ENCODE data around the gene SPINDOC.
"Not testable (repeated sequence)": the region's sequence is repeated elsewhere in the genome, so short reads cannot be mapped to it uniquely, and the experiment has no call there.

Gene SPINDOC

DNA sequence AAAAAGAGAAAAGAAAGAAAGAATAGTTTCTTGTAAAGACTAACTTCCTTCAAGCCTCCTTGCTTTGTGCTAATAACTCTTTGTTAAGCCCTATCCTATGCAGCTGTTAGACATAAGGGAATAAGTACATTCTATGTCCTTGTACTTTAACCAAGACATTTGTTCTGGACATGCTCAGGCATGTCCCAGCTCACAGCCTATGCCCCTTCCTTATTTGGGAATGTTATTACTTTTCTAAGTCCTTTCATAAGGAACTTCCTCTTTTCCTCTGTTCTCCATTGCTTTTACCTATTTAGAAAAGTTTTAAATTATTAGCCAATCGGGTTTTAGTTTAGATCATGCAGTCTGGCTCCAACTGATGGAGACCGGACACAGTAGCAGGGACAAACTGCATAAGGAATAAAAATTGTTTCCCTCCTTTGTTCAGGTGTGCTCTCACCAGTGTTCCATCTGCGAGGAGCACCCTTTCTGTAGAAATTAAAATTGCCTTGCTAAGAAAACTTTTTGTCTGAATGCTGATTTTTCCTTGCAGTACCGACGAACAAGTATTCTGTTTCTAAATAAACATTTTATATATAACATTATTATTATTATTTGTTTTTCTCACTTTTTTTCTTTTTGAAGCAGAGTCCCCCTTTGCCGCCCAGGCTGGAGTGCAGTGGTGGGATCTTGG is 21.6 kb upstream of the SPINDOC start:
- no peak for DNase-seq (ENCODE audit: low read depth in 2 of 2)

DNA sequence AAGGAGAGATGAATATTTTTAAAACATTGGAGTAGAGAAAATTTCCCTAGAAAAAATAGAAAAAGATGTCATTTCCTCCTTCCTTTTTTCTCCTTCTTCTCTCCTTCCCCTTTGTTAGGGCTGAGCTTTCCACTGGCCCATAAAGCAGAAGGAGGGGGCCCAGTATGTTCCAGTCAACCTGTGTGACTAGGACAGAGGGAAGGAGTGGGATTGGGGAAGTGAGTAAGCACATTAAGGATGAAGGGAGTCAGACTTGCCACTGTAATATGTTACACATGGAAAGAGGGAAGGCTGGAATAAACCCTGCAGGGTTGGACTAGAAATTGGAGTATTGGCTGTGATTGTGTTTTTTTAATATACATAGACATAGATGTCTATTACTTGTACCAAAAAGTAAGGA is 20.1 kb upstream of the SPINDOC start:
- DNase-seq (ENCODE audit: low read depth in 2 of 2), result no peak

DNA sequence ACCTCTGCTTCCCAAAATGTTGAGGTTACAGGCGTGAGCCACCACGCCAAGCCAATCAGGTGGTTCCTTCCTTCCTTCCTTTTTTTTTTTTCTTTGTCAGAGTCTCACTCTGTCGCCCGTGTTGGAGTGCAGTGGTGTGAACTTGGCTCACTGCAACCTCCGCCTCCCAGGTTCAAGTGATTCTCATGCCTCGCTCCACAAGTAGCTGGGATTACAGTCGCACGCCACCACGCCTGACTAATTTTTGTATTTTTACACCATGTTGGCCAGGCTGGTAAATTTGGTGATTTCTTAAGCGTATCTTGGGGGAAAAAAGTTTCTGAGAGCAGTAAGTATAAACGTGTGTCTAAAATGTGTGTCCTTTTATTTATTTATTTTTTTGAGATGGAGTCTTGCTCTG is 18.2 kb upstream of the SPINDOC start:
- no peak for DNase-seq (ENCODE audit: low read depth in 2 of 2)

DNA sequence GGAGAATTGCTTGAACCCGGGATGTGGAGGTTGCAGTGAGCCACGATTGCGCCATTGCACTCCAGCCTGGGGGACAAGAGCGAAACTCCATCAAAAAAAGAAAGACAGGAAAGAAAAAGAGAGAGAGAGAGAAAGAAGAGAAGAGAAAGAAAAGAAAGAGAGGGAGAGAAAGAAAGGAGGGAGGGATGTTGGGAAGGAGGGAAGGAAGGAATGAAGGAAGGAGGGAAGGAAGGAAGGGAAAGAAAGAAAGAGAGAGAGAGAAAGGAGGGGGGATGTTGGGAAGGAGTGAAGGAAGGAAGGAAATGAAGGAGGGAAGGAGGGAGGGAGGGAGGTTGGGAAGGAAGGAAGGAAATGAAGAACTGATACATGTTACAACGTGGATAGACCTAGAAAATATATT is 12.3 kb upstream of the SPINDOC start:
- no peak for DNase-seq (ENCODE audit: low read depth in 2 of 2)

DNA sequence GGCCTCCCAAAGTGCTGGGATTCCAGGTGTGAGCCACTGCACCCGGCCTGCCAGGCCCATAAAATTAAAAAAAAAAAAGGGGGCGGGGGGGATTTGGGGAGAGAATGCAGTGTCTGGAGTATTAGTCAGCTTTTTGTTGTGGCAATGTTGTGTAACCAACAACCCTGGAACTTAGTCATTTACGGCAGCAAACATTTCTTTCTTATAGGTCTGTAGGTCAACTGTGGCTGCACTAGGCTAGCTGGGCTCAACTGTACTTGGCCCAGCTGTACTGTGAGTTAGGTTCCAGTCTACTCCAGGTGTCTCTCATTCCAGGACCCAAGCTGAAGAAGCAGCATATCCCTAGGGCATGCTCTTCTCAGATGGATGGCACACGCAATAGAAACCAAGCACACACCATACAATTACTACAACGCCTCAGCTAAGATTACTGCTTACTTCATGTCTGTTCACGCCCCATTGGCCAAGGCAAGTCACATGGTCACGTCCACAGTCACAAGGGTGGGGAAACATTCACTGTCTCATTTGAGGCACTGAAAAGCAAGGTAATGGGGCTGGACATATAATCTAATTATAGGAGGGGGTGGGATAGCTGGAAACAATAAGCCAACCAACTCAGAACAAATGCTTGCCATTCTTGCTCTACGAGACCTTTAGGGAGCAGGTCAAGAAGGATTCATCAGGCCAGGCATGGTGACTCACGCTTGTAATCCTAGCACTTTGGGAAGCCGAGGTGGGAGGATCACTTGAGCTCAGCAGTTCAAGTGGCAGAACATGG is 10.4 kb upstream of the SPINDOC start:
- no peak for DNase-seq (ENCODE audit: low read depth in 2 of 2)

DNA sequence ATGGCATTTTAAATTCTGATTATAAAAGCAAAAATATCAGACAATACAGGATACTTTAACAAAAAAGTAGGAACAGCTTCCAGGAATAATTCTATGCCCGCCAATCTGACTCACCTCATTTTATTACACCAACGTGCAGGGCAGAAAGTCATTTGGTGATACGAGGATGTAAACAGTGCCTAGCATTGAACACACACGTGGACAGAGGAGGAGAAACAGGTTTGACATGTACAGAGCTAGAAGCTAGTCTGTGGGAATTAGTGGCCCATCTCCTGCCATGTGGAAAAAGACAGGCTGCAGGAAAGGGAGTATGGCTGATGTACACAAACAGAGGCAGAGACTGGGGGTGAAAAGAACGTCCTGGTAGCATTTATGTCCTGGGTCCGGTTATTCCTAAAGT is 9.0 kb upstream of the SPINDOC start:
- DNase-seq (ENCODE audit: low read depth in 2 of 2), result no peak

DNA sequence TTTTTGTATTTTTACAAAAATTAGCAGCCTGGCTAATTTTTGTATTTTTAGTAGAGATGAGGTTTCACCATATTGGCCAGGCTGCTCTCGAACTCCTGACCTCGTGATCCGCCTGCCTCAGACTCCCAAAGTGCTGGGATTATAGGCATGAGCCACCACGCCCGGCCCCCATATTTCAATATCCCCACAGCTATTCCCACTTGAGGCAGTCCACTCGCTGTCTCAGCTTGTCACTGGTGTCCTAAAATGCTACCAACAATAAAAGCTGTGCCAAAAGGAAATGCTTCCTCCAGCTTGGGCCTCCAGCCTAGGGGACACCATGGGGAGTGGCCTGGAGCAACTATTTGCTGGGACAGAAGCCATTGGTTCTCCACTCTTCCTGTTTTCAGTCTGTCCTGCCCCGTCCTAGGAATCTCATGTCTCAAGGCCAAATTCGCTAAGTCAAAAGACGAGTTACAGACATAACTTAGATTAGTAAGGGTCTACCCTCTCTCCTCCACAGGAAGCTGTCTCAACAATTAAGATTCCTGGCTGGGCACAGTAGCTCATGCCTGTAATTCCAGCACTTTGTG is 7.3 kb upstream of the SPINDOC start:
- DNase-seq (ENCODE audit: low read depth in 2 of 2), result no peak

DNA sequence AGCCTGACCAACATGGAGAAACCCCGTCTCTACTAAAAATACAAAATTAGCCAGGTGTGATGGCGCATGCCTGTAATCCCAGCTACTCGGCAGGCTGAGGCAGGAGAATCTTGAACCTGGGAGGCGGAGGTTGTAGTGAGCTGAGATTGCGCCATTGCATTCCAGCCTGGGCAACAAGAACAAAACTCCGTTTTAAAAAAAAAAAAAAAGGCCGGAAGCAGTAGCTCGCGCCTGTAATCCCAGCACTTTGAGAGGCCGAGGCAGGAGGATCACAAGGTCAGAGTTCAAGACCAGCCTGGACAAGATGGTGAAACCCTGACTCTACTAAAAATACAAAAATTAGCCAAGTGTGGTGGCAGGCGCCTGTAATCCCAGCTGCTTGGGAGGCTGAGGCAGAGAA is 2.9 kb upstream of the SPINDOC start:
- DNase-seq (ENCODE audit: low read depth in 2 of 2), result not testable (repeated sequence)

DNA sequence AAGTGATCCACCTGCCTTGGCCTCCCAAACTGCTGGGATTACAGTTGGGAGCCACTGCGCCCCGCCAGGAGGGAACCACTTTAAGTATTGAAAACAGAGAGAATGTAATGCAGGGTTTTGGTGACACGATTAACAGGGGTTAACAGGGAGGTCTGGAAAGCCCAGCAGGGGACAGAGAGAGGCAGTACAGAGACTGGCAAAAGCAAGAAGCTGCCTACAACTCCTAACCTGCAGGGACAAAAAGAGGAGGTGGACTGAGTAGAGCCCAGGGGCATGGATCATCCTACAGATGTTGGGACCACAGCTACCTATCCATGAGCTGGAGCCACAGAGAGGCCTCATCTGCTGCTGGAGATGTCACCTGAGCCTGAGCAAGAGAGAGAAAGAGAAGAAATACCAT is 1.7 kb upstream of the SPINDOC start:
- no peak for DNase-seq (ENCODE audit: low read depth in 2 of 2)

DNA sequence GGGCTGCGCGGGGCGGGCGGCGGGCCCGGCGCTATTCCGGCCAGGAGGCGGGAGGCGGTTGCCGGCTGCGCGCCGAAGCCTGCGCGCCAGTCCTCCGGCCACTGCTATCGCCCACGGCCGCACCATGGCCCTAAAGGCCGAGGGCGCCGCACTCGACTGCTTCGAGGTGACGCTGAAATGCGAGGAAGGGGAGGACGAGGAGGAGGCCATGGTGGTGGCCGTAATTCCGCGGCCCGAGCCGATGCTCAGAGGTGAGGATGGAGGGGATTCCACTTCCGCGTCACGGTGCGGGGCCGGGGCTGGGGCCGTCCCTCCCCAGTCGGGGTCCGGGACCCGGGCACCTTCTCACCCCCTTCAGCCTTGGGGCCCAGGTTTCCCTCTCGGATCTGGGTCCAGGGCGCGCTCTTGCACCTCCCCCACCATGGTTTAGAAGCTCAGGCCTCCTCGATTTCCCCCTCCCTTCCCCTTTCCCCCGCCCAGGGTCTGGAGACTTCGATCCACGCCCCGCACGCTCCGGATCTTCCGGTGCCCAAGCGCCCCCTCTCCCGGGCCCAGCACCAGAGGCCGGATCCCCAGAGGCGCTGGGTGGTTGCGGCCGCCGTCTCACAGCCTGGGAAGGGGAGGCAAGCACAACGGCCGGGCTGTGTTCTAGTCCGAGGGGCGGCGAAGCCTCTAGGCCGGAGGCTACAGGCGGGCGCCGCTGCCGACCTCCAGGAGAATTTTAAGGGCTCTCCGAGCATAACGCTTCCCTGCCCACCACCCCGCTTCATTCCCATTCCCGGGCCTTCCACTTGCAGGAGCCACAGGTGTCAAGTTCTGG is 517 bp downstream of the SPINDOC start:
- DNase-seq (ENCODE audit: low read depth in 2 of 2), result peak; percentile 19 to 24

DNA sequence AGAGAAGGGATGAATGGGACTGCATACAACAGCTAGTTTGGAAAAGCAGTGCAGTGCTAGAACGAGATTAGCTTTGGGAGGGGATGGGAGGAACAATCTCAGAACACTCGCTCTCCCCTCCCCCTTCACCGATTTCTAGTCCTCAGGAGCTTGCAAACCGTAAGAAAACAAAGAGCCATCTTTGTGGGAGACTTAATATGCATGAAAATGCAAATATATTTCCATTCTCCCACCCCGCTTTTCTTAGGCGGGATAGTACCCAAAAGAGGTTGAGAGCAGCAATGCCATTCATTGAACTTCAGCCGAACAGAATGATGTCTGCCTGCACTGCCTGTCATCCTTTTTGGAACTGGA is 1.1 kb downstream of the SPINDOC start:
- no peak for DNase-seq (ENCODE audit: low read depth in 2 of 2)

DNA sequence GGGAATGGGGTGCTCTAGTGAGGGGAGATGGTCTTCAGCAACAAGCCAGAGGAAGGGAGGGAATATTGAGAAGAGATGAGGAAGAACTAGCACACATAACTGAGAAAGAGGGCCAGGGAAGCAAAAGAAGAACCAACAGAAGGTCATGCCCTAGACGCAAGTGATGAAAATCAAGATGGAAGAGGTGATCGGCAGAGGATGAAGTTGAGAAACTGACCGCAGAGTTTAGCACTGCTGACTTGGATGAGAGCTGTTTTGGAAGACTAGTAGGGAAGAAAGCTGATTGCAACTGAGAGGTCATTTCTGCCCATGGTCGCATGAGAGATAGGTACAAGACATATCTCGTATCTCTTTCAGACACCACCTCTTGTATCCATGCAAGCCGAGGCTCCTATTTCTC is 2.9 kb downstream of the SPINDOC start:
- DNase-seq (ENCODE audit: low read depth in 2 of 2), result no peak

DNA sequence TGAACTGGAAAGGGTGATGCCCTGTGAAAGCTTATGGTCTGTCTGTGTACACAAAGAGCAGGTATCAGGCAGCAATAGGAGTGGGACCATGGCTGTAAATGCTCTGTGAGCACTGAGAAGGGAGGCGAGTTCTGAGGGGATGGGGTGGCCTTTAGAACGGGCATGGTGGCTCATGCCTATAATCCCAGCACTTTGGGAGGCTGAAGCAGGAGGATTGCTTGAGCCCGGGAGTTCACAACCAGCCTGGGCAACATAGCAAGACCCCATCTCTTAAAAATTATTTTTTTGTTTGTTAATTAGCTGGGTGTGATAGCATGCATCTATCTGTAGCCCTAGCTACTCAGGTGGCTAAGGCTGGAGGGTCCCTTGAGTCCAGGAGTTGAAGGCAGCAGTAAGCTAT is 3.5 kb downstream of the SPINDOC start:
- DNase-seq (ENCODE audit: low read depth in 2 of 2), result no peak

DNA sequence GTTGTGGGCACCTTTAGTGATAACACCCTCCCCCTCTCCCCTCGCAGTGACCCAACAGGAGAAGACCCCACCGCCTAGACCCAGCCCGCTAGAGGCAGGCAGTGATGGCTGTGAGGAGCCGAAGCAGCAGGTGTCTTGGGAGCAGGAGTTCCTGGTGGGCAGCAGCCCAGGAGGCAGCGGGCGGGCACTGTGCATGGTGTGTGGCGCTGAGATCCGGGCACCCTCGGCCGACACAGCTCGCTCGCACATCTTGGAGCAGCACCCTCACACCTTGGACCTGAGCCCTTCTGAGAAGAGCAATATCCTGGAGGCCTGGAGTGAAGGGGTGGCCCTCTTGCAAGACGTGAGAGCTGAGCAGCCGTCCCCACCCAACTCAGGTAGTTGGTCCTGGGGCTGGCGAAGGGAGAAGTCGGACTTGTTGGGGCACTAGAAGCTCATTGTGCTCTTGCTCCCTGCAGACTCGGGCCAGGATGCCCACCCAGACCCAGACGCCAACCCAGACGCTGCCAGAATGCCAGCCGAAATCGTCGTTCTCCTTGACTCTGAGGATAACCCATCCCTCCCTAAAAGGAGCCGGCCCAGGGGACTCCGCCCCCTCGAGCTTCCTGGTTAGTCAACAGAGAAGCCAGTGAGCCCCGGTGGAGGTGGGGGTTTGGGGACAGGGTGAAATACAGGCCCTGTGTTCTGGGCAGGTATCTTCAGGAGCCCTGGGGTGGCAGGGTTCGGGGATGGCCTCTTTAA is 4.7 kb downstream of the SPINDOC start:
- DNase-seq (ENCODE audit: low read depth in 2 of 2), result no peak

DNA sequence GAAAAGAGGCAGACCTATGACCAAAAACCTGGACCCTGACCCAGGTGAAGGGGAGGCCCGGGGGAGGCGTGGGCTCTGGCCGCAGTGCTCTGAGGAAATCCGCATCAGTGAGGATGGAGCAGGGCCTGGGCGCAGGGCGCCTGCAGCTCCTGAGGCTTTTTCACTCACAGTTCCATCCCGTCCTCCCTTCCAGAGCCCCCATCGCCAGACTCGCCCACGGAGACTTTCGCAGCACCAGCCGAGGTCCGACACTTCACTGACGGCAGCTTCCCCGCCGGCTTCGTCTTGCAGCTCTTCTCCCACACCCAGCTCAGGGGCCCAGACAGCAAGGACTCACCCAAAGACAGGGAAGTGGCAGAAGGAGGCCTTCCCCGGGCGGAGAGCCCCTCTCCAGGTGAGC is 5.4 kb downstream of the SPINDOC start:
- no peak for DNase-seq (ENCODE audit: low read depth in 2 of 2)

DNA sequence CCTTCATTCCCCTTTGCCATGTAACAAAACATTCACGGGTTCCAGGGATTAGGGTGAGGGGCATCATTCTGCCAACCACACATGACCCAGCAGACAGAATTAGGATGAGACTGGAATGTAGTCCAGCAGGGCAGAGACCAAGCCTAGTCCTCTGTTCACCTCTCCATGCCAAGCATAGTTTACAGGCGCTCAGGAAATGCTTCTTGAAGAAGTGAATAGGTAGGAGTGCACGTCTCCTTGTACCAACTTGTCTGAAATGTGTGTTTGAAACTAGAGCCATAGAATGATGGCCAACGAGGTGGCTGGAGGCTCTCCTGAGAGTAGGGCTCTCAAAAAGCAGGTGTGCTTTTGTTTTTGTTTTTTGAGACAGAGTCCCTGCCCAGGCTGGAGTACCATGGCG is 8.2 kb downstream of the SPINDOC start:
- no peak for DNase-seq (ENCODE audit: low read depth in 2 of 2)

DNA sequence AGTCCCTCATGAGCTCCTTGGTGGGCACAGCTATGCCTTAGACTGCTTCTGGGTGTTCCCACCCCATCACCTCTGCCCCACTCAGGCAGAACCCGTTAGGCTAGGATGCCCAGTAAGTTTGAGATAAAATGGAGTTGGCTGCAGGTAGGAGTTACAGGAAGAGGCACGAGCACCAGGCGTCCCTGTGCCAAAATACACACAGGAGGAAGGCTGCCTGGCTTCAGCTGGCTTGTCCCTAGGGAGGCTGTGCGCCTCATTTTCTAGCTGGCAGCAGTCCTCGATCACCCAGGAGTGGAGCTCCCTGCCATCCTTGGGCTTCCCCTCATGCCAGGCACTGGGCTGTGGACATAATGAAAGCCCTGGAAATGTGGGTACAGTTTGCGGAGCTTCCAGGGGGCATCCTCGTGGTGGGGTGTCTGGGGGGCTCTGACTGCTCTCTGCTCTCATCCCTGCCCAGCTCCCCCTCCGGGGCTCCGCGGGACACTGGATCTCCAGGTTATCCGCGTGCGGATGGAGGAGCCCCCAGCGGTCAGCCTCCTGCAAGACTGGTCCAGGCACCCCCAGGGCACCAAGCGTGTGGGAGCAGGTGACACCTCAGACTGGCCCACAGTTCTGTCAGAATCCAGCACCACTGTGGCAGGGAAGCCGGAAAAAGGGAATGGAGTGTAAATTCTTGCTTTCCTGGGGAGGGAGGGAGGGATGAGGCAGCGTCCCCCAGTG is 13.4 kb downstream of the SPINDOC start:
- no peak for DNase-seq (ENCODE audit: low read depth in 2 of 2)

DNA sequence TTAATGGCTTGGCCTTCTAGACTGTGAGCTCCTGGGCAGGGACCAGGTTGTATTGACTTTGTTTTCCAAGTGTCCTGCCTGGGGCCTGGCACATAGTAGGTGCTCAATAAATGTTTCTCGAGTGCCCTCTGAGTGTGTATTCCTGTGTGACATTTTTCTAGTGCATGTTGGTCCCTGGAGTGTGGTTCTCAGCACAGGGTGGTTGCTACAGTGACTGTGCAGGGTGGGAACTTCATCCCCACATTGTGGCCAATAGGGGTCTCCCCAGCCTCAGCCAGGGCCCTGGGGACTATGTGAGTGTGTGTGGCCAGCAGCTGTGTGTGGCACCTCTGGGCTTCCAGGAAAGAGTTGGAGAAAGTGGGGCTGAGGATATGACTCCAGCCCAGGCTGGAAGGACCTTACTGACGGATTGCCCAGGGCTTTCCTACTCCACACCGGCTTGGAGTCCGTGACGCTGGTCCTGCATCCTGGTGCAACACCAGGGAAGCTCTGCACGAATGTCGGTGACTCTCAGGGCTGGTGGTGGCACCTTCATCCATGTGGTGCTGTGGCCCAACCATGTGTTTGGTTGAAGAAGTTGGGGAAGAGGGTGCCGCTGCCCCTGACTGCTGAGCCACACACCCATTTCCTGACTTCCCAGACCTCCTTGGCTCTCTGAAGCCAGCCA is 16.7 kb downstream of the SPINDOC start:
- no peak for DNase-seq (ENCODE audit: low read depth in 2 of 2)

DNA sequence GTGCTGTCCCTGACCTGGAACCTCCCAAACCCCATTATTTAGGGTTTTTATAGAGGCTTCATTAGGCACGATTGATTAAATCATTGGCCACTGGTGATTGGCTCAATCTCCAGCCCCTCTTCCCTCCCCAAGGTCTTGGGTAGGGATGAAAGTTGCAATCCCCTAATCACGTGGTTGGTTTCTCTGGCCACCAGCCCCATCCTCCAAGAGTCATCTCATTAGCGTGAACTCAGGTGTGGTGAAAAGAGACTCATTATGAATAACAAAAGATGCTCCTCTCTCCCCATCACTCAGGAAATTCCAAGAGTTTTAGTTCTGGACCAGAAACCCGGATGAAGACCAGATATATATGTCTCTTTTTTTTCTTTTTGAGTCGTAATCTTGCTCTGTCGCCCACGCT is 18.1 kb downstream of the SPINDOC start:
- DNase-seq (ENCODE audit: low read depth in 2 of 2), result no peak

DNA sequence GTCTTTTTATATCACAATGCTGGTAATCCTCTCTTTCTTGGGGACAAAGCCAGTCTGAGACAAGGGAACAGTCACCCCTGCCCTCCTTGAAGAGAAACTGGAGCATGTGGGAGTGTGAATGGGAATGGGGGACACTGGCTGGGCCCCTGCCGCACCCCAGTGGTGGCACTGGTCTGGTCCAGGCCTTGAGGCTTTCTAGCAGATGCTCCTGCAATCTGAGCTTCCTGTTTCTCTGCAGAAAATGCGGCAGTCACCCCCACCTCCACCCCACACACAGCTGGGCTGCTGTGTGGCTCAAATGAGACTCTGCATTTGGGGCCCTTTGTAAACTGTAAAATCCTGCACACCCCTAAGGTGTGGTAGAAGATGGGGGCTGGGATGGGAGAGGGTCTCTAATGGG is 19.1 kb downstream of the SPINDOC start:
- DNase-seq (ENCODE audit: low read depth in 2 of 2), result no peak

DNA sequence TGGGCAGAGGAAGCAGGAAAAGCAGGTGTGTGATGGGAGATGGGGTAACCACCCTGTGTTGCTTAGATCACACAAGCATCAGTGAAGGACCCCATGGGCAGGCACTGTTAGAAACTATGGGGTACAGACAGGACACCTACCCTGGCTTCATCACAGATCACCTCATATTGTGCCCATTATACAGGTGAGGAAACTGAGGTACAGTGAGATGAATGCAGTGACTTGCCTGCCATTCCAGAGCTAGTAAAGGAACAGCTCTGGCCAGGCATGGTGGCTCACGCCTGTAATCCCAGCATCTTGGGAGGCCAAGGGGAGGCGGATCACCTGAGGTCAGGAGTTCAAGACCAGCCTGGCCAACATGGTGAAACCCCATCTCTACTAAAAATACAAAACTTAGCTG is 19.8 kb downstream of the SPINDOC start:
- no peak for DNase-seq (ENCODE audit: low read depth in 2 of 2)
